Occipital lobe (tissue), 2 donors: ENCODE data around the gene OSTM1. TPM values are rescaled to one million over a fixed set of nuclear protein-coding genes. Genes with fewer than 3 reads are reported as not detected.

ENCODE experiments used
- DNase-seq: peaks from one replicate; lab custom pipeline; 2025; lab: John Stamatoyannopoulos, UW
- total RNA-seq: library from RNA; depleted of rRNA; stranded (reverse); fragments of >200 nt; gene quantifications from one replicate; pipeline ENCODE4 v1.2.3, GENCODE V29; 2014

The OSTM1 gene
- 61.8 TPM for total RNA-seq

- DNase-seq = peak; percentile 84
Measured at GRCh38 chr6:108074359-108075144, at the start of gene OSTM1. Gene OSTM1, minus strand, starts transcription at chr6:108074741. Its CDS starts 90 bp downstream, at chr6:108074651.

- no peak for DNase-seq
Measured at GRCh38 chr6:108123946-108124345, 49.4 kb upstream of the OSTM1 start.

GRCh38 chr6:108123481-108123929 is 49.0 kb upstream of the OSTM1 start:
- DNase-seq = no peak

- no peak for DNase-seq
Measured at GRCh38 chr6:108121612-108122011, 47.1 kb upstream of the OSTM1 start.

- DNase-seq = no peak
Measured at GRCh38 chr6:108120311-108120710, 45.8 kb upstream of the OSTM1 start.

GRCh38 chr6:108119769-108120141 is 45.2 kb upstream of the OSTM1 start:
- DNase-seq = no peak

GRCh38 chr6:108118810-108119768 is 44.5 kb upstream of the OSTM1 start:
- DNase-seq = no peak

- DNase-seq = no peak
Measured at GRCh38 chr6:108118359-108118724, 43.8 kb upstream of the OSTM1 start.

- DNase-seq = no peak
Measured at GRCh38 chr6:108117427-108118358, 43.2 kb upstream of the OSTM1 start.

- no peak for DNase-seq
Measured at GRCh38 chr6:108116546-108117426, 42.2 kb upstream of the OSTM1 start.

- no peak for DNase-seq
Measured at GRCh38 chr6:108115598-108116058, 41.1 kb upstream of the OSTM1 start.

- DNase-seq = no peak
Measured at GRCh38 chr6:108114841-108115597, 40.5 kb upstream of the OSTM1 start.

- peak; percentile 14 for DNase-seq
Measured at GRCh38 chr6:108113557-108114519, 39.3 kb upstream of the OSTM1 start.

GRCh38 chr6:108108374-108108773 is 33.8 kb upstream of the OSTM1 start:
- DNase-seq = no peak

- no peak for DNase-seq
Measured at GRCh38 chr6:108107102-108107501, 32.6 kb upstream of the OSTM1 start.

- no peak for DNase-seq
Measured at GRCh38 chr6:108106694-108107093, 32.2 kb upstream of the OSTM1 start.

- DNase-seq = no peak
Measured at GRCh38 chr6:108106261-108106660, 31.7 kb upstream of the OSTM1 start.

GRCh38 chr6:108105571-108105970 is 31.0 kb upstream of the OSTM1 start:
- no peak for DNase-seq
